Neural progenitor cell (in vitro differentiated cells): ENCODE measurements around the gene C11orf71.

Experiments used
- EZH2 ChIP-seq: fragments of 200-600 bp; sonication (generic); IDR thresholded peaks from 2 replicates; pipeline ENCODE4 v1.6.1; 2017; ENCODE audit warnings: antibody characterized with exemption, mild to moderate bottlenecking, moderate library complexity
- EZH2phosphoT487 ChIP-seq: fragments of 200-600 bp; sonication (generic); IDR thresholded peaks from 2 replicates; pipeline ENCODE4 v1.6.1; 2017; ENCODE audit warnings: antibody characterized with exemption
- TF ChIP-seq, protein P1 (sequence below): fragments of 200-600 bp; sonication (generic); IDR thresholded peaks from 2 replicates; pipeline ENCODE4 v1.5.1; 2017; ENCODE audit warnings: antibody characterized with exemption, mild to moderate bottlenecking

DNA sequence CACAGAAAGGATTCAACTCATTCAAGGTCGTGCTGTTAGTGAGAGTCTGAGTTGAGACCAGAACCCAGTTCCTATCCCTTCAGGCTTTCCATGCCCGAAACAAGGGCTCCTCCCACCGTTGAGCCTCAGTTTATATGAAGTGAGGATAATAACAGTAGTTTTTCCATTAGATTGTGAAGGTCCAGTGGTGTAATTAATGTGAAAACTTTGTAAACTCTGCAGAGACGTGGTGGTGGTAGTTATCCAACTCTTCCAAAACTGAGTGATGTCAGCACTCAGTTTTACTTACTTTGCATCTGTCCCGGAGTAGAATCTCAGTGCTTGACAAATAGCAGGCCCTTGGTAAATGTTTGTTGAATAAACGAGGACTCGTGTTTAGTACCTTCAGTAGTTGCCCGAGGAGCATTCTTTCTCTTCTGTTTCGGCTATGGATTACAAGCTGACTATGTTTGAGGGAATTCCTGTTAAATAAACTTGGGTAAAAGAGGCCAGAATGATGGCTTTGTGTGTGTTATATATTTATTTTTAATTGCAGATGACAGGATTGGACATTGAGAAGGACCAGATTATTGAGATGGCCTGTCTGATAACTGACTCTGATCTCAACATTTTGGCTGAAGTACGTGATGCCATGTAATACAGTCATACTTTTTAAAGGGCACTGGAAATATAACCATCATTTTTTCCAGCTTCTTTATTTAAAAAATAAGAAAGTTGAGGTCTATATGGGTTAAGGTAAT, 40.0 kb upstream of the C11orf71 start:
- TF ChIP-seq, protein P1, sequence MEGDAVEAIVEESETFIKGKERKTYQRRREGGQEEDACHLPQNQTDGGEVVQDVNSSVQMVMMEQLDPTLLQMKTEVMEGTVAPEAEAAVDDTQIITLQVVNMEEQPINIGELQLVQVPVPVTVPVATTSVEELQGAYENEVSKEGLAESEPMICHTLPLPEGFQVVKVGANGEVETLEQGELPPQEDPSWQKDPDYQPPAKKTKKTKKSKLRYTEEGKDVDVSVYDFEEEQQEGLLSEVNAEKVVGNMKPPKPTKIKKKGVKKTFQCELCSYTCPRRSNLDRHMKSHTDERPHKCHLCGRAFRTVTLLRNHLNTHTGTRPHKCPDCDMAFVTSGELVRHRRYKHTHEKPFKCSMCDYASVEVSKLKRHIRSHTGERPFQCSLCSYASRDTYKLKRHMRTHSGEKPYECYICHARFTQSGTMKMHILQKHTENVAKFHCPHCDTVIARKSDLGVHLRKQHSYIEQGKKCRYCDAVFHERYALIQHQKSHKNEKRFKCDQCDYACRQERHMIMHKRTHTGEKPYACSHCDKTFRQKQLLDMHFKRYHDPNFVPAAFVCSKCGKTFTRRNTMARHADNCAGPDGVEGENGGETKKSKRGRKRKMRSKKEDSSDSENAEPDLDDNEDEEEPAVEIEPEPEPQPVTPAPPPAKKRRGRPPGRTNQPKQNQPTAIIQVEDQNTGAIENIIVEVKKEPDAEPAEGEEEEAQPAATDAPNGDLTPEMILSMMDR: no peak
- TF ChIP-seq EZH2: no peak
- TF ChIP-seq EZH2phosphoT487: no peak
